ENCODE data around the gene OR10A3.

Gene OR10A3

GRCh38 chr11:7889985-7890384, 51.5 kb downstream of the OR10A3 start:
- TF ChIP-seq CTCF (IDR thresholded peaks at IDR 0.05; ENCODE audit: low read length, missing control alignments): no peak
- H3K4me3 ChIP-seq (replicated peaks; ENCODE audit: low read depth, low read length): no peak overlapping the region
- no peak for DNase-seq (ENCODE audit: low read depth)

Data from fibroblast of pulmonary artery (primary cell).